EH (cell line): ENCODE results near the gene MALRD1.

Experiments
- DNase-seq: peaks from one replicate; pipeline ENCODE4 v3.0.0-alpha.2; 2015; ENCODE audit warnings: low read depth

The MALRD1 gene

GRCh38 chr10:19653931-19654330 is 605.3 kb downstream of the MALRD1 start:
- no peak for DNase-seq

- DNase-seq, result peak; percentile 73
Measured at GRCh38 chr10:19654576-19654975, 606.0 kb downstream of the MALRD1 start.

GRCh38 chr10:19656420-19657042 is 607.9 kb downstream of the MALRD1 start:
- DNase-seq, result no peak

GRCh38 chr10:19658131-19658530 is 609.5 kb downstream of the MALRD1 start:
- peak; percentile 25 for DNase-seq

GRCh38 chr10:19658622-19659233 is 610.1 kb downstream of the MALRD1 start:
- DNase-seq, result no peak

GRCh38 chr10:19659920-19660655 is 611.5 kb downstream of the MALRD1 start:
- DNase-seq, result no peak

- no peak for DNase-seq
Measured at GRCh38 chr10:19663344-19663743, 614.7 kb downstream of the MALRD1 start.

- DNase-seq, result no peak
Measured at GRCh38 chr10:19668116-19668515, 619.5 kb downstream of the MALRD1 start.

GRCh38 chr10:19676063-19676462 is 627.5 kb downstream of the MALRD1 start:
- DNase-seq, result no peak

- DNase-seq, result no peak
Measured at GRCh38 chr10:19683356-19683755, 634.8 kb downstream of the MALRD1 start.

- DNase-seq, result peak; percentile 7
Measured at GRCh38 chr10:19683960-19684359, 635.4 kb downstream of the MALRD1 start.

GRCh38 chr10:19688344-19688743 is 639.7 kb downstream of the MALRD1 start:
- DNase-seq, result no peak

GRCh38 chr10:19689231-19689630 is 640.6 kb downstream of the MALRD1 start:
- DNase-seq, result no peak

- DNase-seq, result no peak
Measured at GRCh38 chr10:19699299-19699698, 650.7 kb downstream of the MALRD1 start.

- no peak for DNase-seq
Measured at GRCh38 chr10:19701427-19702052, 652.9 kb downstream of the MALRD1 start.

- DNase-seq, result peak; percentile 5
Measured at GRCh38 chr10:19702215-19702614, 653.6 kb downstream of the MALRD1 start.

- no peak for DNase-seq
Measured at GRCh38 chr10:19704544-19704943, 655.9 kb downstream of the MALRD1 start.

GRCh38 chr10:19705250-19705649 is 656.6 kb downstream of the MALRD1 start:
- no peak for DNase-seq

- no peak for DNase-seq
Measured at GRCh38 chr10:19706904-19707303, 658.3 kb downstream of the MALRD1 start.

GRCh38 chr10:19707376-19707775 is 658.8 kb downstream of the MALRD1 start:
- no peak for DNase-seq

GRCh38 chr10:19708031-19708430 is 659.4 kb downstream of the MALRD1 start:
- DNase-seq, result no peak

GRCh38 chr10:19710600-19710999 is 662.0 kb downstream of the MALRD1 start:
- DNase-seq, result no peak

GRCh38 chr10:19713159-19713558 is 664.6 kb downstream of the MALRD1 start:
- no peak for DNase-seq
